HG03135 (cell line): ENCODE measurements around the gene SRGAP2C.
"Not testable (repeated sequence)": the region's sequence is repeated elsewhere in the genome, so short reads cannot be mapped to it uniquely, and the experiment has no call there.

Experiments used
- ATAC-seq: cut with Tn5 transposase; IDR thresholded peaks from one replicate; pipeline ENCODE4 v1.9.1; 2021; ENCODE audit warnings: mild to moderate bottlenecking, moderate library complexity; ENCODE audit not compliant: unreplicated experiment

The SRGAP2C gene

GRCh38 chr1:121324726-121325125 is 140.0 kb downstream of the SRGAP2C start:
- ATAC-seq: not testable (repeated sequence)

- not testable (repeated sequence) for ATAC-seq
Measured at GRCh38 chr1:121332141-121332540, 147.4 kb downstream of the SRGAP2C start.

- not testable (repeated sequence) for ATAC-seq
Measured at GRCh38 chr1:121332599-121333562, 148.1 kb downstream of the SRGAP2C start.

- peak; percentile 52 for ATAC-seq
Measured at GRCh38 chr1:121337958-121338357, 153.2 kb downstream of the SRGAP2C start.

GRCh38 chr1:121339611-121340010 is 154.8 kb downstream of the SRGAP2C start:
- not testable (repeated sequence) for ATAC-seq

- not testable (repeated sequence) for ATAC-seq
Measured at GRCh38 chr1:121343311-121343906, 158.6 kb downstream of the SRGAP2C start.

- ATAC-seq: not testable (repeated sequence)
Measured at GRCh38 chr1:121344355-121344754, 159.6 kb downstream of the SRGAP2C start.

- not testable (repeated sequence) for ATAC-seq
Measured at GRCh38 chr1:121346654-121347053, 161.9 kb downstream of the SRGAP2C start.

GRCh38 chr1:121347476-121347875 is 162.7 kb downstream of the SRGAP2C start:
- not testable (repeated sequence) for ATAC-seq

- ATAC-seq: not testable (repeated sequence)
Measured at GRCh38 chr1:121348115-121348514, 163.3 kb downstream of the SRGAP2C start.

- not testable (repeated sequence) for ATAC-seq
Measured at GRCh38 chr1:121349332-121349967, 164.7 kb downstream of the SRGAP2C start.

GRCh38 chr1:121355711-121356420 is 171.1 kb downstream of the SRGAP2C start:
- not testable (repeated sequence) for ATAC-seq

GRCh38 chr1:121356819-121357218 is 172.0 kb downstream of the SRGAP2C start:
- ATAC-seq: not testable (repeated sequence)

GRCh38 chr1:121360531-121360930 is 175.8 kb downstream of the SRGAP2C start:
- ATAC-seq: not testable (repeated sequence)

GRCh38 chr1:121361451-121362233 is 176.9 kb downstream of the SRGAP2C start:
- ATAC-seq: not testable (repeated sequence)

GRCh38 chr1:121362234-121362883 is 177.6 kb downstream of the SRGAP2C start:
- not testable (repeated sequence) for ATAC-seq

GRCh38 chr1:121365316-121365715 is 180.5 kb downstream of the SRGAP2C start:
- ATAC-seq: not testable (repeated sequence)

- not testable (repeated sequence) for ATAC-seq
Measured at GRCh38 chr1:121365723-121366122, 180.9 kb downstream of the SRGAP2C start.

- not testable (repeated sequence) for ATAC-seq
Measured at GRCh38 chr1:121366171-121366570, 181.4 kb downstream of the SRGAP2C start.
